Cardiac muscle cell (in vitro differentiated cells and primary cell): ENCODE measurements around the gene DSTN. TPM values are rescaled to one million over a fixed set of nuclear protein-coding genes. Genes with fewer than 3 reads are reported as not detected.
A peak's percentile ranks its signal among the peaks of the same experiment; 100 is the strongest.

ENCODE experiments used
- DNase-seq, 2 donors: peaks; one replicate each; pipeline versions ENCODE4 v3.0.0 to v3.0.0-alpha.2; 2010 to 2017; ENCODE audit warnings: low read depth in 1 of 2, low spot score in 1 of 2
- H3K27ac ChIP-seq: fragments of 200-600 bp; sonication (generic); 2 replicates; pipeline ENCODE4 v1.5.1; 2016
- H3K27me3 ChIP-seq: fragments of 200-600 bp; sonication (generic); 2 replicates; pipeline ENCODE4 v1.6.0; 2016; ENCODE audit warnings: control low read depth
- H3K36me3 ChIP-seq: fragments of 200-600 bp; sonication (generic); 2 replicates; pipeline ENCODE4 v1.5.1; 2016; ENCODE audit warnings: control low read depth
- H3K4me1 ChIP-seq: fragments of 200-600 bp; sonication (generic); 2 replicates; pipeline ENCODE4 v1.8.1; 2017; ENCODE audit warnings: low read depth, mild to moderate bottlenecking, mixed run types
- H3K4me3 ChIP-seq: fragments of 200-600 bp; sonication (generic); 2 replicates; pipeline ENCODE4 v1.5.1; 2016; ENCODE audit warnings: mild to moderate bottlenecking
- H3K9me3 ChIP-seq: fragments of 200-600 bp; sonication (generic); 2 replicates; pipeline ENCODE4 v1.5.1; 2017; ENCODE audit warnings: low read depth, mild to moderate bottlenecking, control low read depth
- polyA plus RNA-seq: library from polyadenylated mRNA; unstranded; fragments of >200 nt; fragmentation: Nextera tagmentation; extraction: Ambion mirVana; gene quantifications from 2 replicates; pipeline ENCODE4 v1.2.1, GENCODE V29; 2016
- total RNA-seq: library from RNA; depleted of rRNA; stranded (reverse); fragments of >200 nt; gene quantifications from 2 replicates; pipeline ENCODE4 v1.2.3, GENCODE V29; 2016
- TF ChIP-seq, protein P1 (sequence below): IDR thresholded peaks from 2 replicates; pipeline ENCODE4 v1.5.1; 2012; ENCODE audit warnings: low read depth, mild to moderate bottlenecking, low read length

Gene DSTN
- 231 and 335 TPM in 2 replicates for total RNA-seq
- 629 and 743 TPM in 2 replicates for polyA plus RNA-seq

DNA sequence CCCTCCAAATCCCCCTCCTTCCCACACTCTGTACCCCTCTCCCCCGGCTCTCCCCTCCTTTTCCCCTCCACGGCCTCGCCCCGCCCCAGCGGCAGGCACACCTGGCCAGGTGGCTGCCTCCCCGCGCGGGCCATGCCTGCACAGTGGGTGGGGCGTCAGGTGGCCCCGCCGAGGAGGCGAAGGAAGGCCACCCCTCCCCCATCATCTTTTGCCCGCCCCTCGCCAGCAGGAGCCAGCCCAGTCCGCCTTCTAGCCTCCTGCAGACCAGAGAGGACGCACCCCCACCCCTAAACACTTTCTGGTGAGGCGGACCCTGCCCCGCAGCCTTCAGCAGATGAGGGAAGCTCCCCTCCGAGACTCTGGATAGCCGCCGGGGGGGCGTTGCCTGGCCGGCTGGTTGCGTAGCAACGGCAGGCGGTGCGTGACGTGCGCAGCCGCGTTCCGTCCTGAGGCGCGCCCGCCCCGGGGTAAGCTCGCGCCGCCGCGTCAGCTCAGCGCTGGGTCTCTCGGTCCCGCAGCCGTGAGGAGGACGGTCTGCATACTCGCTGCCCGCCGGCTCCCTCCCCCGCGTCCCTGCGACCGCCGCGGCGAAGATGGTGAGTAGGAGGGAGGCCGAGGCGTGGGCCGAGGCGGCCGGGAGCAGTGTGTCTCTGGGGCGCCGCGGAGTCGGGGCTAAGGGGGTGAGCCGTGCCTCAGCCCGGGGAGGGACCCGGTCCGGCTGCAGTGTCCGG lies at the start of gene DSTN:
Gene DSTN, plus strand, starts transcription at position 460 of the 731 bp plus-strand sequence. Its CDS starts 134 bp downstream, at position 594.
- DNase-seq, result peak; percentile 97
- H3K27me3 ChIP-seq, result no peaks in the 10 kb centered on the region
- H3K4me1 ChIP-seq, result peaks cover 23% of the 10 kb centered on the region
- peak within 1 kb of the TSS; percentile 76 for H3K4me3 ChIP-seq
- TF ChIP-seq, protein P1, sequence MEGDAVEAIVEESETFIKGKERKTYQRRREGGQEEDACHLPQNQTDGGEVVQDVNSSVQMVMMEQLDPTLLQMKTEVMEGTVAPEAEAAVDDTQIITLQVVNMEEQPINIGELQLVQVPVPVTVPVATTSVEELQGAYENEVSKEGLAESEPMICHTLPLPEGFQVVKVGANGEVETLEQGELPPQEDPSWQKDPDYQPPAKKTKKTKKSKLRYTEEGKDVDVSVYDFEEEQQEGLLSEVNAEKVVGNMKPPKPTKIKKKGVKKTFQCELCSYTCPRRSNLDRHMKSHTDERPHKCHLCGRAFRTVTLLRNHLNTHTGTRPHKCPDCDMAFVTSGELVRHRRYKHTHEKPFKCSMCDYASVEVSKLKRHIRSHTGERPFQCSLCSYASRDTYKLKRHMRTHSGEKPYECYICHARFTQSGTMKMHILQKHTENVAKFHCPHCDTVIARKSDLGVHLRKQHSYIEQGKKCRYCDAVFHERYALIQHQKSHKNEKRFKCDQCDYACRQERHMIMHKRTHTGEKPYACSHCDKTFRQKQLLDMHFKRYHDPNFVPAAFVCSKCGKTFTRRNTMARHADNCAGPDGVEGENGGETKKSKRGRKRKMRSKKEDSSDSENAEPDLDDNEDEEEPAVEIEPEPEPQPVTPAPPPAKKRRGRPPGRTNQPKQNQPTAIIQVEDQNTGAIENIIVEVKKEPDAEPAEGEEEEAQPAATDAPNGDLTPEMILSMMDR, result no peak
- no peaks in the 10 kb centered on the region for H3K36me3 ChIP-seq
- H3K27ac ChIP-seq, result peak within 1 kb of the TSS; percentile 99
- H3K9me3 ChIP-seq, result no peaks in the 10 kb centered on the region

DNA sequence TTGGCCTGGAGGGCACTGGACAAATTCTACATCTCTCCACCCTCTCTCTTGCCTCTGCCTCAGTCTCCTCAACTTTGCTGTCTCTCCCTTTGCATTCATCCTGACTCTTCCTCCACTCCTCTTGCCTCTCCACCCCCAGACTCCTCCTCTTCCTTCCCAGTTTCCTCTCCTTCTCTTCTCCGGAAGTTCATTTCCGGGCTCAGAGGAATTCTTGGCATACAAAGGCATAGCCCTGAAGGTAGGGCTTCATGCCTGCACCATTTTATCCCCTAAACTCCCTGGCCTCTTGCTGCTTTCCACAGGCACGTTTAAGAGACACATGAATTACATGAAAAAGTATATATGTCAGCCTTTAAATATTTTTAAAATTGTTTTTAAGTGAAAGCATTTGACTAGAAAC lies 49.3 kb upstream of the DSTN start:
- peak in 1 of 2 donors; percentile 47 for DNase-seq
- Histone ChIP-seq H3K36me3 (no peaks in the 10 kb centered on the region), H3K4me3 (no peak overlapping the region), H3K9me3 (no peaks in the 10 kb centered on the region), H3K4me1 (no peaks in the 10 kb centered on the region), H3K27ac (no peak overlapping the region), H3K27me3 (no peaks in the 10 kb centered on the region)
- TF ChIP-seq, protein P1, result no peak

DNA sequence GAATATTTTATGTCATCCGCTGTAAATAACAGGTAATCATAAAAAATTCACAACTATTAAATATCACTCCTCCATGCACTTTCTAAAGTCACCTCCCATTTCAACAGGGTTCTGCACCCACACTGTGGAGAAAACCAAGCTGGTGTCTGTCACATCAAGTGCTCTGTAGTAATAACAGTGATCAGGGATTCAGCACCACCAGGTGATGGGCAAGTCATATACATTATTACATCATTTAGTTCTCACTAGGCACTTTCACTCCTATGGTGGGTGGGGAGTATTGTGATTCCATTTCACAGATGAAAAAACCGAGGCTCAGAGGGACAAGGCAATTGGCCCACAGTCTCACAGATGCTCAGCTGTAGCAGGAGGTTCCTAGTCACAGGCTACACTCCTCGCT lies 47.3 kb upstream of the DSTN start:
- Histone ChIP-seq H3K36me3 (no peaks in the 10 kb centered on the region), H3K4me3 (no peak overlapping the region), H3K9me3 (no peaks in the 10 kb centered on the region), H3K27ac (no peak overlapping the region), H3K4me1 (no peaks in the 10 kb centered on the region), H3K27me3 (no peaks in the 10 kb centered on the region)
- TF ChIP-seq, protein P1, result no peak
- no peak for DNase-seq

DNA sequence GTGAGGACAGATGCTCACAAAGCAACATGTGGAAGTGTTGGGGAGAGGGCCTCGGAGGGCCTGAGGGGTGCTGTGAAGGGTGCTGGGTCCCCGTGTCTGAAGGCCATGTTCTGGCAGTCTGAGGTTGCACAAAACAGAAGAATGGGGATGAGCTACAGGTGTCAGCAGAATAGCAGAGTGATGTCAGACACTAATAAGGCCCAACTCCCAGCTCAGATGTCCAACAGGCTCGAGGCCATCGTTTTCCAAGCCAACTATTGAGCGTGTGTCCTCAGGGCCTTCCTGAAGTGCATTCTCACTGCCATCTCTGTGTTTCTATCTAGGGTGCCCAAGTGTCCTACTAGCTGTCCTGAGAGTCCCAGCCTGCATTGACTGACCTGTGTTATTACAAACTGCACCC lies 46.5 kb upstream of the DSTN start:
- Histone ChIP-seq H3K4me1 (no peaks in the 10 kb centered on the region), H3K36me3 (no peaks in the 10 kb centered on the region), H3K27ac (no peak overlapping the region), H3K4me3 (no peak overlapping the region), H3K9me3 (no peaks in the 10 kb centered on the region), H3K27me3 (no peaks in the 10 kb centered on the region)
- TF ChIP-seq, protein P1, result no peak
- no peak for DNase-seq

DNA sequence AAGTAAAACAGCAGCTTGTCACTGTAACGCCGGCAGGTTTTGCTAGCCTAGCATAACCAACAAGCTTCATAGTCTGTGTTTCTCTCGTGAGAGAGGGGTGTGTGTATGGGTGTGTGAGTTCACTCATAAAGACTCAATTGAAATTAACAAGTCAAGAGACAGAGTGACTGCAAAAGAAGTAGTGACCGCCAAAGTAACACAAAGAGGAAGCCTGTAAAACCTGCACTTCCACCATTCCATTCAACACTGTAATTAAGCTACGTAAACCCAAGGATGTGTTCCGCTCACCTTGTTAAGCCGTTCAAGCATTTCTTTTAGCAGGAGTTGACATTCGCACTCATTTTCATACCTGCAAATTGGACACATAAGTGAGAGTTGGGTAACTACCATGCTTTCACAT lies 45.3 kb upstream of the DSTN start:
- no peak overlapping the region for H3K4me3 ChIP-seq
- H3K27ac ChIP-seq, result no peak overlapping the region
- no peaks in the 10 kb centered on the region for H3K4me1 ChIP-seq
- TF ChIP-seq, protein P1, result no peak
- DNase-seq, result no peak
- no peaks in the 10 kb centered on the region for H3K27me3 ChIP-seq
- H3K36me3 ChIP-seq, result no peaks in the 10 kb centered on the region
- no peaks in the 10 kb centered on the region for H3K9me3 ChIP-seq
